ENCODE results near the gene CES3.

- TF ChIP-seq CTCF (IDR thresholded peaks at IDR 0.05; ENCODE audit: extremely low read depth in 1 of 2, insufficient read depth in 1 of 2, low read depth in 1 of 2, low read length in 2 of 2) (no peak), MAX (IDR thresholded peaks at IDR 0.05; ENCODE audit: insufficient read depth, insufficient read length) (no peak), POLR2A (IDR thresholded peaks at IDR 0.05; ENCODE audit: low read depth, low read length) (no peak), JUN (IDR thresholded peaks at IDR 0.05; ENCODE audit: borderline replicate concordance, insufficient read depth, insufficient read length, low read depth) (no peak), EZH2 (IDR thresholded peaks at IDR 0.05; ENCODE audit: borderline replicate concordance, low read depth, low read length, severe bottlenecking) (no peak), FOS (IDR thresholded peaks at IDR 0.05; ENCODE audit: borderline replicate concordance, insufficient read depth, low read length) (no peak), POLR2AphosphoS5 (IDR thresholded peaks at IDR 0.05; ENCODE audit: insufficient read depth, low read depth, low read length) (no peak), MYC (IDR thresholded peaks at IDR 0.05; ENCODE audit: low read depth, low read length) (no peak), GATA2 (IDR thresholded peaks at IDR 0.05; ENCODE audit: insufficient read depth, insufficient read length, low read depth, low read length) (no peak)
These were observed 15.1 kb upstream of the CES3 start for GRCh38 chr16:66945939-66946338.

All from endothelial cell of umbilical vein (primary cell).